HG02798 (cell line): Measurements from ENCODE around the gene ARAP1.
A peak's percentile ranks its signal among the peaks of the same experiment; 100 is the strongest.

Experiments
- ATAC-seq: cut with Tn5 transposase; IDR thresholded peaks from one replicate; pipeline ENCODE4 v1.9.1; 2021; ENCODE audit warnings: mild to moderate bottlenecking; ENCODE audit not compliant: unreplicated experiment, poor library complexity

Gene ARAP1

GRCh38 chr11:72688929-72689328 is 63.3 kb downstream of the ARAP1 start:
- ATAC-seq, result no peak

GRCh38 chr11:72688486-72688885 is 63.7 kb downstream of the ARAP1 start:
- no peak for ATAC-seq

DNA sequence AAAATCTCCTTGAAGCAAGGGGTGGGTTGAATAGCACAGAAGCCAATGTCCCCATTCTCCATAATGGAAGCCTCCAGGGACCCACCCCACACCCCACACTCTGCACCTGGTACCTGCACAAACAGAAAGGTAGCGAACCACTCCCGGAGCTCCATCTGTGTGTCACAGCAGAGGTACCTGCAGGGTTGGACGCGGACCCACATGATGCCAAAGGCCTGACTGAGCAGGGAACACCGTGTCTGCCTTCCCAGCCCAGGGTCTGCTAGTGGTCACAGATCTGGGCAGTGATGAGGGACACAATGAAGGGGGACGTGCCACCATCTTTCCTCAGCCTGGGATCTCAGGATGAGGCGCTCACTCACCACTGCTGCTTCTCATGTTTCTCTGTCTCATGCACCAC is 64.9 kb downstream of the ARAP1 start:
- ATAC-seq, result no peak

GRCh38 chr11:72686639-72687220 is 65.5 kb downstream of the ARAP1 start:
- ATAC-seq, result no peak

- ATAC-seq, result no peak
Observed at GRCh38 chr11:72685560-72686480, 66.4 kb downstream of the ARAP1 start.

DNA sequence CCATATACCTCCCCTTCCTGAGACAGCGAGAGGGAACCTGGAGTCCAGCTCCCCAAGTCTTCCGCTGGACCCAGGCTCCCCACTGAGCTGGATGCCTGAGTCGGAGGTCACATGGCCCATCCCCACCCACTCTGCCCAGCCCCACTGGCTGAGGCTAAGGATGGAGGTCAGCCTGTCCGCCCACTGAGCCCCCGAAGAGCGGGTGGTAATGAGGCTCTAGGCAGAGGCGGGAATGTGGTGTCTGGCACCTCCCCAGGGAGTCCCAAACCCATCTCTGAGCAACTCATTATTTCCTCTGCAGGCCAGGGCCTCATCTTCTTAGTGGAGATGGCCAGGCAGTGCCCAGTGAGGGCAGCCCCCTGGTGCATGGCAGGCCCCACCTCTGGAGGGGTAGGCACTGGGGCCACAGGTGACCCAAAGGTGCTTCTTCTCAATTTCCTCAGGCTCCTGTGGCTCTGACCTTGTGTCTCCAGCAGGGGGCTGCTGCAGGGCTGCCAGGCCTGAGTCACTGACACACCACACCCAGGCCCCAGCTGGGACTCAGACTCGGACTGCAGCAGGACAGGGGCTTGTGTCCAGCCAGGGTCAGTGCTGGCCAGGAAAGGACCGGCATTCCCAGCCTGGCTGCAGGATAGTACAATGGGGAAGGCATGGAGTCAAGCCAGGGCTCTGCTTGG is 67.8 kb downstream of the ARAP1 start:
- ATAC-seq, result peak; percentile 55

GRCh38 chr11:72683782-72684200 is 68.4 kb downstream of the ARAP1 start:
- no peak for ATAC-seq

- ATAC-seq, result no peak
Observed at GRCh38 chr11:72682858-72683243, 69.4 kb downstream of the ARAP1 start.

DNA sequence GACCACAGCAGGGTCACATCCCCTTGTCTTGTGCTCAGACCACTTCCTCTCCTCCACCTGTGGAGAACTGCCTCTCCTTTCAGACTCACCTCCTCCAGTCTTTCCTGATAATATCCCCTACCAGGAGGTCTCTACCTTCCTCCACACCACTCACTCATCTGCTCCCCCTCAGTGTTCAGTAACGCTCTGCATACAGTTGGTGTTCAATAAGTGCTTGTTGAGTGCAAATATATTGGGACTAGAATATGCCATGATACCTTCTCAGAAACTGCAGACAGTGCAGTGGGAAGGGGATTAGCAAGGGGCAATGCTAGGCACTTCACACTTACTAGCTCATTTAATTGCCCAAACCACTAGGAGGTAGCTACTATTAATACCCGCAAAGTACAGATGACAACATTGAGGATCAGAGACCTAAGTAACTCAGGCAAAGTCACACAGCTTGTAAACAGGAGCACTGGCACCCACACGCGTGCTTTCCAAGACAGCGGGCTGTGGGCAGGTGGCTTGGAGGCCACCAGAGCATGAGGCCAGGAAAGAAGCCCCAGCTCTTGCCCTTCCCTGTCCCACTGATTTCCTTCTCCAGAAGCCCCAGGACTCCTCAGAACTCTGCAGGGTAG is 69.9 kb downstream of the ARAP1 start:
- ATAC-seq, result no peak

- no peak for ATAC-seq
Observed at GRCh38 chr11:72681226-72682153, 70.7 kb downstream of the ARAP1 start.

DNA sequence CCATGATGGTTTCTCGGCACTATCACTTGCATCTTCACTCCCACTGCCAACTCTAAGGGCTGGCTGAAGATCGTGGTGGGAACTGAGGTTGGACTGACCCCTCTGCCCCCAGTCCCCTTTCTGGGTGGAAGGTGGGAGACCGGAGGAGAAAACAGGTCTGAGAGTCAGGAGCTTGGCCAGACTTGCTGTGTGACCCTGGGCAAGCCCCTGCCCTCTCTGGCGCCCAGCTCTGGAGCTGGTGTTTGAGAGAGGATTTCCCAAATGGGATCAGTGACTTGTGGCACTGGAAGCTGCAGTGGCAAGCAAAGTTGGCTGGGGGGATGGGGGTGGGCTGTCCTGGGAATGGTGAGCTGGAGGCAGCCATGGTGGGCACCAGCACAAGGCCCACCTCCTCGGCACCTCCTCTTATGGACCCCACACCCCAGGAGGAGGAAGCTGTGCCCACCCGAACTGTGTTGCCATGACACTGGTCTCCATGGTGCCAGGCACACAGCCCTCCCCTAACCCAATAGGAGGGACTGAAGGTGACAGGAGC is 71.5 kb downstream of the ARAP1 start:
- no peak for ATAC-seq

GRCh38 chr11:72679869-72680268 is 72.3 kb downstream of the ARAP1 start:
- no peak for ATAC-seq

GRCh38 chr11:72678524-72678923 is 73.7 kb downstream of the ARAP1 start:
- no peak for ATAC-seq

GRCh38 chr11:72676861-72677341 is 75.3 kb downstream of the ARAP1 start:
- ATAC-seq, result no peak

GRCh38 chr11:72675221-72675620 is 77.0 kb downstream of the ARAP1 start:
- no peak for ATAC-seq

- ATAC-seq, result no peak
Observed at GRCh38 chr11:72673943-72674828, 78.0 kb downstream of the ARAP1 start, which contains the start of gene PDE2A. Gene PDE2A (minus strand): TSS chr11:72674422. CDS start chr11:72674207, 215 bp downstream.

- ATAC-seq, result no peak
Observed at GRCh38 chr11:72673284-72673942, 78.8 kb downstream of the ARAP1 start.
